HFFc6 (cell line): ENCODE measurements around the gene STON2. TPM values are rescaled to one million over a fixed set of nuclear protein-coding genes. Genes with fewer than 3 reads are reported as not detected.

Source experiments
- DNase-seq: peaks from one replicate; pipeline ENCODE4 v3.0.0-alpha.2; 2018
- H3K27ac Mint-ChIP-seq: 2 replicates; pipeline ENCODE4 v1.8.0; 2020; ENCODE audit warnings: mild to moderate bottlenecking, mixed read lengths
- H3K27me3 Mint-ChIP-seq: 2 replicates; pipeline ENCODE4 v1.8.0; 2021; ENCODE audit warnings: mild to moderate bottlenecking, moderate library complexity, mixed read lengths; ENCODE audit not compliant: insufficient read depth
- H3K36me3 Mint-ChIP-seq: 2 replicates; pipeline ENCODE4 v1.8.0; 2021; ENCODE audit warnings: low read depth, mixed read lengths
- H3K4me1 Mint-ChIP-seq: 2 replicates; pipeline ENCODE4 v1.8.0; 2020; ENCODE audit warnings: low read depth, mixed read lengths
- H3K4me3 Mint-ChIP-seq: 2 replicates; pipeline ENCODE4 v1.8.0; 2020; ENCODE audit warnings: mild to moderate bottlenecking, moderate library complexity, mixed read lengths
- H3K9me3 Mint-ChIP-seq: 2 replicates; pipeline ENCODE4 v1.8.0; 2020; ENCODE audit warnings: mild to moderate bottlenecking, mixed read lengths
- CTCF ChIP-seq: fragments of 200-600 bp; sonication (generic); IDR thresholded peaks from 2 replicates; pipeline ENCODE4 v1.5.0; 2021; ENCODE audit warnings: antibody characterized with exemption, mild to moderate bottlenecking
- total RNA-seq, 6 experiments: library from RNA; stranded (reverse); fragmentation: NEBNext Ultra II Directional; extraction: Animal tissue kit (Norgen Biotek cat#: 25700); gene quantifications; 2 replicates in 1 of 6; 3 replicates in 5 of 6; pipeline ENCODE4 v1.2.3, GENCODE V29; 2021

STON2 gene
- total RNA-seq, 6 experiments from 2014 or later, result not detected

GRCh38 chr14:81332725-81333124 lies 67.4 kb downstream of the STON2 start:
- Mint-ChIP-seq H3K36me3 (0 out of 2 replicates have a peak, but pooled peaks cover 4% of the 10 kb centered on the region), H3K27me3 (peaks cover 2% of the 10 kb centered on the region; the same call in 1 of the 2 replicates), H3K9me3 (peaks cover 12% of the 10 kb centered on the region), H3K27ac (no peak overlapping the region), H3K4me3 (no peak overlapping the region), H3K4me1 (no peaks in the 10 kb centered on the region)
- DNase-seq, result no peak
- no peak for TF ChIP-seq CTCF

- H3K4me3 Mint-ChIP-seq, result no peak overlapping the region
- 0 out of 2 replicates have a peak, but pooled peaks cover 1% of the 10 kb centered on the region for H3K36me3 Mint-ChIP-seq
Measured at GRCh38 chr14:81331229-81332021, 68.7 kb downstream of the STON2 start.

GRCh38 chr14:81330619-81331122 lies 69.5 kb downstream of the STON2 start:
- no peaks in the 10 kb centered on the region for H3K36me3 Mint-ChIP-seq
- no peak for TF ChIP-seq CTCF
- H3K27me3 Mint-ChIP-seq, result peaks cover 2% of the 10 kb centered on the region; the same call in 1 of the 2 replicates
- no peak overlapping the region for H3K27ac Mint-ChIP-seq
- no peaks in the 10 kb centered on the region for H3K4me1 Mint-ChIP-seq
- no peak overlapping the region for H3K4me3 Mint-ChIP-seq
- H3K9me3 Mint-ChIP-seq, result peaks cover 8% of the 10 kb centered on the region
- no peak for DNase-seq

More at GRCh38 chr14:81331229-81332021, 68.7 kb downstream of the STON2 start:
- peaks cover 2% of the 10 kb centered on the region; the same call in 1 of the 2 replicates for H3K27me3 Mint-ChIP-seq
- peaks cover 12% of the 10 kb centered on the region for H3K9me3 Mint-ChIP-seq
- H3K27ac Mint-ChIP-seq, result no peak overlapping the region
- H3K4me1 Mint-ChIP-seq, result no peaks in the 10 kb centered on the region
- TF ChIP-seq CTCF, result no peak
- no peak for DNase-seq

- DNase-seq, result no peak
- no peaks in the 10 kb centered on the region for H3K4me1 Mint-ChIP-seq
- H3K9me3 Mint-ChIP-seq, result no peaks in the 10 kb centered on the region
- H3K4me3 Mint-ChIP-seq, result no peak overlapping the region
- no peak overlapping the region for H3K27ac Mint-ChIP-seq
- no peaks in the 10 kb centered on the region for H3K36me3 Mint-ChIP-seq
- H3K27me3 Mint-ChIP-seq, result peaks cover 2% of the 10 kb centered on the region; the same call in 1 of the 2 replicates
- no peak for TF ChIP-seq CTCF
Measured at GRCh38 chr14:81329640-81330381, 70.3 kb downstream of the STON2 start.

GRCh38 chr14:81326451-81326850 lies 73.7 kb downstream of the STON2 start:
- H3K27ac Mint-ChIP-seq, result no peak overlapping the region
- H3K4me3 Mint-ChIP-seq, result no peak overlapping the region
- H3K9me3 Mint-ChIP-seq, result no peaks in the 10 kb centered on the region; the same call in 1 of the 2 replicates
- H3K4me1 Mint-ChIP-seq, result no peaks in the 10 kb centered on the region
- TF ChIP-seq CTCF, result no peak
- no peaks in the 10 kb centered on the region for H3K27me3 Mint-ChIP-seq
- no peaks in the 10 kb centered on the region for H3K36me3 Mint-ChIP-seq
- no peak for DNase-seq
